Measurements from ENCODE around the gene SPSB3. TPM values are rescaled to one million over a fixed set of nuclear protein-coding genes. Genes with fewer than 3 reads are reported as not detected.

Gene SPSB3
- total RNA-seq, 4 donors from 2014 or later = 76.4 to 148 (median 102) TPM

DNA sequence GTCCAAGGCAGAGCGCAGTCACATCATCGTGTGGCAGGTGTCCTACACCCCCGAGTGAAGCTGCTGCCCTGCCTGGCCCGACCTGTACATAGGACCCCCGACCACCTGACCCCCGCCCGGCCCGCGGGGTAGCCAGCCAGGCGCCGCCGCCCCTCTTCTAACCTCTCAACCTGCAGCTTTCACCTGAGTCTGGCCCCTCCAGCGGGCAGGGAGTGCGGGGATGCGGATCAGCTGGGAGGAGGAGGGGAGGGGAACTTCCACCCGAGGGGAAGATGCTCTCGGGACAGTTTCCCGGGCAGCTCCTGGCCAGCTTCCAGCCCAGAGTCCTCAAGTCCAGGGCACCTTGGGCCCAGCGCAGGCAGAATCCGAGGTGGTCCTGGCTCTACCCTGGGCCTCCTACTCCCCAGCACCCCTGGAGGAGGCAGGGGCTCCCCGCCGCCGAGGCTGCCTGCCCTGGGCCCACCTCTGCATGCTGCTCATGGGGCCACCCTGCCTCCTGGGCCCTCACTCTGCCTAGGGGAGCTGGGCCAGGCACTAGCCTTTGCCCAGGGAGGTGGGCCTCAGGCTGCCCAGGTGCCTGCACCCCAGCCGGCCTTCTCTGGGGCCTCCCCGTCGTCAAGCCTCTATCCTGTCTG, 13.5 kb downstream of the SPSB3 start:
- H3K4me1 ChIP-seq = peaks cover 0 to 26% (median 13%) of the 10 kb centered on the region in 4 donors
- peak overlapping the region in 1 of 4 donors; percentile 5 for H3K27ac ChIP-seq
- peaks cover 0 to 57% (median 0%) of the 10 kb centered on the region in 3 donors for H3K36me3 ChIP-seq
- no peaks in the 10 kb centered on the region for H3K27me3 ChIP-seq
- TF ChIP-seq CTCF (IDR thresholded peaks at IDR 0.05) = no peak
- no peak for TF ChIP-seq POLR2A (IDR thresholded peaks at IDR 0.05)
- H3K9me3 ChIP-seq = no peaks in the 10 kb centered on the region
- DNase-seq = no peak
- no peak overlapping the region for H3K4me3 ChIP-seq

DNA sequence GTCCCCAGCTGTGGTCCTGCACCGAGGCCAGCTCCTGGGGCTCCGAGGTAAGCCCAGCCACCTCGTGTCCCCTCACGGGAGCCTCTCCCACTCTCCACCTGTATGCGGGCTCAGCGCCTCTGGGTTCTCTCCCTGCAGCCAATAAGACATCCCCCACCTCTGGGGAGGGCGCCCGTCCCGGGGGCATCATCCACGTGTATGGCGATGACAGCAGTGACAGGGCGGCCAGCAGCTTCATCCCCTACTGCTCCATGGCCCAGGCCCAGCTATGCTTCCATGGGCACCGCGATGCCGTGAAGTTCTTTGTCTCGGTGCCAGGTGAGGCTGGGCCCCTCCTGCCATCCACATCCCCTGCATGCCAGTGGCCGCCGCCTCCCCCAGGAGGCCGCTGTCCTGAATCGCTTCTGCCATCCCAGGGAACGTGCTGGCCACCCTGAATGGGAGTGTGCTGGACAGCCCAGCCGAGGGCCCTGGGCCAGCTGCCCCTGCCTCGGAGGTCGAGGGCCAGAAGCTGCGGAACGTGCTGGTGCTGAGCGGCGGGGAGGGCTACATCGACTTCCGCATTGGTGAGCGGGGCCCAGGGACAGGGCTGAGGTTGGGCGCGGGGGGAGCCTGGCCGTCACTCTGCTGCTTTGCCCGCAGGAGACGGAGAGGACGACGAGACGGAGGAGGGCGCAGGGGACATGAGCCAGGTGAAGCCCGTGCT, 14.2 kb downstream of the SPSB3 start:
- DNase-seq = no peak
- H3K27me3 ChIP-seq = no peaks in the 10 kb centered on the region
- TF ChIP-seq CTCF (IDR thresholded peaks at IDR 0.05) (no peak), POLR2A (IDR thresholded peaks at IDR 0.05) (no peak)
- no peaks in the 10 kb centered on the region for H3K9me3 ChIP-seq
- H3K27ac ChIP-seq = no peak overlapping the region
- H3K4me1 ChIP-seq = peaks cover 0 to 23% (median 11%) of the 10 kb centered on the region in 4 donors
- no peak overlapping the region for H3K4me3 ChIP-seq
- H3K36me3 ChIP-seq = peaks cover 0 to 63% (median 0%) of the 10 kb centered on the region in 3 donors

- H3K27ac ChIP-seq = no peak overlapping the region
- no peak overlapping the region for H3K4me3 ChIP-seq
- peaks cover 0 to 72% (median 0%) of the 10 kb centered on the region in 3 donors for H3K36me3 ChIP-seq
- no peak for TF ChIP-seq POLR2A (IDR thresholded peaks at IDR 0.05)
- no peak for TF ChIP-seq CTCF (IDR thresholded peaks at IDR 0.05)
- no peaks in the 10 kb centered on the region for H3K27me3 ChIP-seq
- DNase-seq = no peak
- H3K9me3 ChIP-seq = no peaks in the 10 kb centered on the region
- H3K4me1 ChIP-seq = peaks cover 0 to 22% (median 11%) of the 10 kb centered on the region in 4 donors
Observed at GRCh38 chr16:1767116-1767994, 15.0 kb downstream of the SPSB3 start.

DNA sequence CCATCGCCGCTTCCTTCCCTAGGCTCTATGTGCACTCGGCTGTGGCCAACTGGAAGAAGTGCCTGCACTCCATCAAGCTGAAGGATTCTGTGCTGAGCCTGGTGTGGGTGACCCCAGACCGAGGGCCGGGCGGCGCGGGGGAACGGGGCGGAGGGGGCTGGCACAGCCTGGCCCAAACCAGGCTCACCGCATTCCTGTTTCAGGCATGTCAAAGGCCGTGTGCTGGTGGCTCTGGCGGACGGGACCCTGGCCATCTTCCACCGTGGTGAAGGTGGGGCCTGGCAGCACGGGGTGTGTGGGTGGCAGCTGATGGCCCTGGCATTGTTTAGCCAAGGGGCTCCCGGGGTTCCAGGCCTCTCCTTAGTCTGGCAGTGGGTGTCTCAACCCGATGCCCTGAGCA, 15.7 kb downstream of the SPSB3 start:
- H3K27ac ChIP-seq = no peak overlapping the region
- H3K4me1 ChIP-seq = peaks cover 0 to 15% (median 11%) of the 10 kb centered on the region in 4 donors
- H3K4me3 ChIP-seq = no peak overlapping the region
- no peaks in the 10 kb centered on the region for H3K9me3 ChIP-seq
- TF ChIP-seq POLR2A (IDR thresholded peaks at IDR 0.05) (no peak), CTCF (IDR thresholded peaks at IDR 0.05) (no peak)
- no peaks in the 10 kb centered on the region for H3K27me3 ChIP-seq
- DNase-seq = no peak
- H3K36me3 ChIP-seq = peaks cover 0 to 79% (median 0%) of the 10 kb centered on the region in 3 donors

GRCh38 chr16:1766231-1766630, 16.1 kb downstream of the SPSB3 start:
- peaks cover 0 to 14% (median 11%) of the 10 kb centered on the region in 4 donors for H3K4me1 ChIP-seq
- peaks cover 0 to 83% (median 0%) of the 10 kb centered on the region in 3 donors for H3K36me3 ChIP-seq
- no peaks in the 10 kb centered on the region for H3K9me3 ChIP-seq
- DNase-seq = no peak
- TF ChIP-seq POLR2A (IDR thresholded peaks at IDR 0.05) = no peak
- TF ChIP-seq CTCF (IDR thresholded peaks at IDR 0.05) = no peak
- H3K27me3 ChIP-seq = no peaks in the 10 kb centered on the region
- no peak overlapping the region for H3K4me3 ChIP-seq
- no peak overlapping the region for H3K27ac ChIP-seq

All from Peyer's patch (tissue), 4 donors.